Activated CD8-positive, alpha-beta memory T cell treated with anti-CD3 and anti-CD28 coated beads, Interleukin-2, amount 10 ng/mL, durations not matched to agents 7 days and 5 days (primary cell): ENCODE results near the gene RAB30. TPM values are rescaled to one million over a fixed set of nuclear protein-coding genes. Genes with fewer than 3 reads are reported as not detected.

Experiments used
- ATAC-seq: fragments of 150-1000 bp; cut with Tn5 transposase; one replicate; pipeline ENCODE4 v1.10.0; 2021; ENCODE audit warnings: moderate library complexity
- CTCF ChIA-PET: fragments of 350-600 bp; sonication (Branson Sonifier 250); formaldehyde crosslinking; loops from one replicate; lab custom pipeline; 2021; ENCODE audit warnings: antibody characterized with exemption; lab: Charles Lee
- DNase-seq: peaks from one replicate; pipeline ENCODE4 v3.0.0-alpha.2; 2020
- H3K27ac Mint-ChIP-seq: one replicate; pipeline ENCODE4 v1.8.0; 2021; ENCODE audit warnings: mild to moderate bottlenecking, mixed read lengths
- H3K27me3 Mint-ChIP-seq: one replicate; pipeline ENCODE4 v1.8.0; 2021; ENCODE audit warnings: mixed read lengths
- H3K36me3 Mint-ChIP-seq: one replicate; pipeline ENCODE4 v1.8.0; 2021; ENCODE audit warnings: mild to moderate bottlenecking, mixed read lengths
- H3K4me1 Mint-ChIP-seq: one replicate; pipeline ENCODE4 v1.8.0; 2021; ENCODE audit warnings: mixed read lengths
- H3K4me3 Mint-ChIP-seq: one replicate; pipeline ENCODE4 v1.8.0; 2021; ENCODE audit warnings: mild to moderate bottlenecking, moderate library complexity, mixed read lengths
- H3K9me3 Mint-ChIP-seq: one replicate; pipeline ENCODE4 v1.8.0; 2022; ENCODE audit warnings: low read depth, mixed read lengths
- total RNA-seq, 2 experiments: library from RNA; stranded (reverse); gene quantifications; one replicate each; pipeline ENCODE4 v1.2.3, GENCODE V29; 2021

Gene RAB30
- total RNA-seq, 2 experiments from 2014 or later = 7.0 to 7.7 TPM

- H3K4me1 Mint-ChIP-seq = peaks cover 37% of the 10 kb centered on the region
- H3K36me3 Mint-ChIP-seq = peaks cover 7% of the 10 kb centered on the region
- peak; percentile 27 for ATAC-seq
- H3K27me3 Mint-ChIP-seq = no peaks in the 10 kb centered on the region
- no peak for DNase-seq
- CTCF ChIA-PET = interaction anchor here (1.4 to 1.8 kb wide), 3 partner anchors 9 to 11 kb away, joined by 4 to 8 read pairs (median 5); no protein-coding TSS in a partner anchor
- H3K9me3 Mint-ChIP-seq = no peaks in the 10 kb centered on the region
- no peak overlapping the region for H3K27ac Mint-ChIP-seq
- H3K4me3 Mint-ChIP-seq = no peak overlapping the region
Observed at GRCh38 chr11:82995754-82996398, 75.8 kb downstream of the RAB30 start.

- Mint-ChIP-seq H3K9me3 (no peaks in the 10 kb centered on the region), H3K27ac (no peak overlapping the region), H3K27me3 (no peaks in the 10 kb centered on the region), H3K36me3 (peaks cover 7% of the 10 kb centered on the region), H3K4me3 (no peak overlapping the region), H3K4me1 (peaks cover 37% of the 10 kb centered on the region)
- CTCF ChIA-PET = interaction anchor here (1.4 to 1.8 kb wide), 3 partner anchors 8 to 12 kb away, joined by 4 to 8 read pairs (median 5); no protein-coding TSS in a partner anchor
- ATAC-seq = no peak
- DNase-seq = no peak
Observed at GRCh38 chr11:82995235-82995634, 76.5 kb downstream of the RAB30 start.

- ATAC-seq (no peak), DNase-seq (no peak)
- no peak overlapping the region for H3K27ac Mint-ChIP-seq
- H3K4me3 Mint-ChIP-seq = no peak overlapping the region
- H3K27me3 Mint-ChIP-seq = no peaks in the 10 kb centered on the region
- peaks cover 7% of the 10 kb centered on the region for H3K36me3 Mint-ChIP-seq
- no peaks in the 10 kb centered on the region for H3K9me3 Mint-ChIP-seq
- CTCF ChIA-PET = interaction anchor here (1.4 to 1.8 kb wide), 3 partner anchors 8 to 12 kb away, joined by 4 to 8 read pairs (median 5); no protein-coding TSS in a partner anchor
- peaks cover 35% of the 10 kb centered on the region for H3K4me1 Mint-ChIP-seq
Observed at GRCh38 chr11:82994604-82995230, 77.0 kb downstream of the RAB30 start.

GRCh38 chr11:82992223-82992622 is 79.5 kb downstream of the RAB30 start:
- no peak for ATAC-seq
- H3K27me3 Mint-ChIP-seq = no peaks in the 10 kb centered on the region
- DNase-seq = no peak
- H3K36me3 Mint-ChIP-seq = peaks cover 7% of the 10 kb centered on the region
- peaks cover 24% of the 10 kb centered on the region for H3K4me1 Mint-ChIP-seq
- CTCF ChIA-PET = no interaction called here
- no peaks in the 10 kb centered on the region for H3K9me3 Mint-ChIP-seq
- no peak overlapping the region for H3K27ac Mint-ChIP-seq
- no peak overlapping the region for H3K4me3 Mint-ChIP-seq

- no peak overlapping the region for H3K27ac Mint-ChIP-seq
- no peak for ATAC-seq
- DNase-seq = no peak
- H3K36me3 Mint-ChIP-seq = peaks cover 10% of the 10 kb centered on the region
- CTCF ChIA-PET = interaction anchor here (0.7 to 1.7 kb wide), 3 partner anchors 11 to 88 kb away, joined by 3 to 5 read pairs (median 3); partner anchors contain the start of gene DDIAS
- H3K4me3 Mint-ChIP-seq = no peak overlapping the region
- no peaks in the 10 kb centered on the region for H3K27me3 Mint-ChIP-seq
- peaks cover 6% of the 10 kb centered on the region for H3K4me1 Mint-ChIP-seq
- no peaks in the 10 kb centered on the region for H3K9me3 Mint-ChIP-seq
Observed at GRCh38 chr11:82989628-82990404, 81.9 kb downstream of the RAB30 start.

- Mint-ChIP-seq H3K4me3 (no peak overlapping the region), H3K27me3 (no peaks in the 10 kb centered on the region), H3K36me3 (peaks cover 8% of the 10 kb centered on the region), H3K4me1 (peaks cover under 1% of the 10 kb centered on the region), H3K9me3 (no peaks in the 10 kb centered on the region), H3K27ac (no peak overlapping the region)
- CTCF ChIA-PET = interaction anchor here (0.7 to 1.7 kb wide), 3 partner anchors 10 to 87 kb away, joined by 3 to 5 read pairs (median 3); partner anchors contain the start of gene DDIAS
- ATAC-seq (no peak), DNase-seq (no peak)
Observed at GRCh38 chr11:82988936-82989627, 82.6 kb downstream of the RAB30 start.

- CTCF ChIA-PET = interaction anchor here (2.2 kb wide), 1 partner anchor 8 kb away, joined by 8 read pairs; no protein-coding TSS in a partner anchor
- Mint-ChIP-seq H3K27ac (no peak overlapping the region), H3K4me1 (no peaks in the 10 kb centered on the region), H3K4me3 (no peak overlapping the region), H3K36me3 (peaks cover 9% of the 10 kb centered on the region), H3K27me3 (no peaks in the 10 kb centered on the region), H3K9me3 (no peaks in the 10 kb centered on the region)
- ATAC-seq (no peak), DNase-seq (no peak)
Observed at GRCh38 chr11:82987997-82988396, 83.7 kb downstream of the RAB30 start.

GRCh38 chr11:82986446-82986845 is 85.3 kb downstream of the RAB30 start:
- H3K27ac Mint-ChIP-seq = no peak overlapping the region
- ATAC-seq = no peak
- no peaks in the 10 kb centered on the region for H3K4me1 Mint-ChIP-seq
- H3K27me3 Mint-ChIP-seq = no peaks in the 10 kb centered on the region
- peaks cover 13% of the 10 kb centered on the region for H3K36me3 Mint-ChIP-seq
- H3K9me3 Mint-ChIP-seq = no peaks in the 10 kb centered on the region
- no peak overlapping the region for H3K4me3 Mint-ChIP-seq
- CTCF ChIA-PET = interaction anchor here (1.3 to 2.2 kb wide), 2 partner anchors 9 to 22 kb away, joined by 3 to 8 read pairs; no protein-coding TSS in a partner anchor
- DNase-seq = no peak

- CTCF ChIA-PET = no interaction called here
- DNase-seq = no peak
- Mint-ChIP-seq H3K4me3 (no peak overlapping the region), H3K36me3 (peaks cover 24% of the 10 kb centered on the region), H3K4me1 (peaks cover 25% of the 10 kb centered on the region), H3K9me3 (no peaks in the 10 kb centered on the region), H3K27ac (no peak overlapping the region), H3K27me3 (no peaks in the 10 kb centered on the region)
- ATAC-seq = no peak
Observed at GRCh38 chr11:82981852-82982251, 89.8 kb downstream of the RAB30 start.

- H3K9me3 Mint-ChIP-seq = no peaks in the 10 kb centered on the region
Observed at GRCh38 chr11:82980947-82981346, 90.8 kb downstream of the RAB30 start.

GRCh38 chr11:82980292-82980691 is 91.4 kb downstream of the RAB30 start:
- H3K27ac Mint-ChIP-seq = no peak overlapping the region
- CTCF ChIA-PET = interaction anchor here (1.4 kb wide), 1 partner anchor 79 kb away, joined by 3 read pairs; the partner anchor contains the start of gene DDIAS
- peaks cover 22% of the 10 kb centered on the region for H3K36me3 Mint-ChIP-seq
- H3K9me3 Mint-ChIP-seq = no peaks in the 10 kb centered on the region
- no peaks in the 10 kb centered on the region for H3K27me3 Mint-ChIP-seq
- ATAC-seq = no peak
- H3K4me1 Mint-ChIP-seq = peaks cover 25% of the 10 kb centered on the region
- DNase-seq = no peak
- H3K4me3 Mint-ChIP-seq = no peak overlapping the region

More at GRCh38 chr11:82980947-82981346, 90.8 kb downstream of the RAB30 start:
- H3K4me1 Mint-ChIP-seq = peaks cover 25% of the 10 kb centered on the region
- ATAC-seq (no peak), DNase-seq (no peak)
- no peaks in the 10 kb centered on the region for H3K27me3 Mint-ChIP-seq
- no peak overlapping the region for H3K4me3 Mint-ChIP-seq
- CTCF ChIA-PET = no interaction called here
- H3K36me3 Mint-ChIP-seq = peaks cover 24% of the 10 kb centered on the region
- H3K27ac Mint-ChIP-seq = no peak overlapping the region

GRCh38 chr11:82979824-82980223 is 91.9 kb downstream of the RAB30 start:
- no peak overlapping the region for H3K27ac Mint-ChIP-seq

More at GRCh38 chr11:82979824-82980223, 91.9 kb downstream of the RAB30 start:
- H3K4me3 Mint-ChIP-seq = no peak overlapping the region
- ATAC-seq (no peak), DNase-seq (no peak)
- CTCF ChIA-PET = interaction anchor here (1.4 kb wide), 1 partner anchor 78 kb away, joined by 3 read pairs; the partner anchor contains the start of gene DDIAS
- H3K9me3 Mint-ChIP-seq = no peaks in the 10 kb centered on the region
- H3K4me1 Mint-ChIP-seq = peaks cover 25% of the 10 kb centered on the region
- H3K27me3 Mint-ChIP-seq = no peaks in the 10 kb centered on the region
- peaks cover 21% of the 10 kb centered on the region for H3K36me3 Mint-ChIP-seq
